SK-N-MC (cell line): Measurements from ENCODE around the gene ADGRG3.

Source experiments
- EZH2 ChIP-seq: fragments of 200-600 bp; sonication (generic); IDR thresholded peaks from one replicate; pipeline ENCODE4 v1.6.1; 2017; ENCODE audit warnings: antibody characterized with exemption
- FOXP2 ChIP-seq: optimal IDR thresholded peaks from 2 replicates; pipeline ENCODE3; 2011; ENCODE audit warnings: mild to moderate bottlenecking, moderate library complexity; ENCODE audit not compliant: insufficient read depth; ENCODE audit errors: extremely low read length, control extremely low read depth
- POLR2AphosphoS5 ChIP-seq: IDR thresholded peaks from 2 replicates; pipeline ENCODE4 v1.6.1; 2012; ENCODE audit warnings: mild to moderate bottlenecking, low read depth, low read length, borderline replicate concordance

DNA sequence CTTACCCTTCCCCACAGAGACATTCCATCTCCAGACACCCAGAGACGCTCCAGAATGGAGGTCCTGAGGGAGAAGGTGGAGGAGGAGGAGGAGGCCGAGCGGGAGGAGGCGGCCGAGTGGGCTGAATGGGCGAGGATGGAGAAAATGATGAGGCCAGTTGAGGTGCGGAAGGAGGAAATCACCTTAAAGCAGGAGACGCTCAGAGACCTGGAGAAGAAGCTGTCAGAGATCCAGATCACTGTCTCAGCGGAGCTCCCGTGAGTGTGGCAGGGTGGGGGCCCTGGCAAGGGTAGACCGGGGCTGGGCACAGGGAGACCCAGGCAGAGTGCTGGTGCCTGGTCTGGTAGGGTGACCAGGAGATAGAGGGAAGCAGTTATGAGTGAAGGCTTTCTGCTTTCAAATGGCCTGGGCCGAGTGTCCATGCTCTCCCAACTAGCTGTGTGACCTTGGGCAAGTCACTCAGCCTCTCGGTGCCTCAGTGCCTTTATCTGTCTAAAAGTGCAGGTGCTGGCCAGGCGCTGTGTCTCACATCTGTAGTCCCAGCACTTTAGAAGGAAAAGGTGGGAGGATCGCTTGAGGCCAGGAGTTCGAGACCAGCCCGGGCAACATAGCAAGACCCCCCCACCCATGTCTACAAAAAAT is 29.9 kb downstream of the ADGRG3 start:
- TF ChIP-seq EZH2 = no peak
- TF ChIP-seq POLR2AphosphoS5 = no peak
- TF ChIP-seq FOXP2 = no peak
